H9 (cell line): ENCODE results near the gene CUBN. TPM values are rescaled to one million over a fixed set of nuclear protein-coding genes. Genes with fewer than 3 reads are reported as not detected.

Experiments
- DNase-seq: peaks from one replicate; pipeline ENCODE4 v3.0.0-alpha.2; 2017
- H2AFZ ChIP-seq: one replicate; pipeline ENCODE4 v1.6.1; 2013; ENCODE audit warnings: mild to moderate bottlenecking, low read length, control low read depth, moderate library complexity
- H2AK5ac ChIP-seq: 2 replicates; pipeline ENCODE4 v1.6.1; 2013; ENCODE audit warnings: low read length, control low read depth, mixed read lengths; ENCODE audit not compliant: insufficient read length
- H2BK120ac ChIP-seq: one replicate; pipeline ENCODE4 v1.6.1; 2013; ENCODE audit warnings: low read depth, mild to moderate bottlenecking, low read length, control low read depth, inconsistent platforms; ENCODE audit not compliant: poor library complexity, severe bottlenecking
- H2BK12ac ChIP-seq: 2 replicates; pipeline ENCODE4 v1.6.1; 2013; ENCODE audit warnings: low read length, control low read depth, mixed read lengths, low read depth; ENCODE audit not compliant: insufficient read length
- H2BK15ac ChIP-seq: 2 replicates; pipeline ENCODE4 v1.6.1; 2013; ENCODE audit warnings: low read depth, low read length, control low read depth
- H2BK20ac ChIP-seq: one replicate; pipeline ENCODE4 v1.6.1; 2013; ENCODE audit warnings: low read depth, mild to moderate bottlenecking, low read length, control low read depth, inconsistent platforms; ENCODE audit not compliant: poor library complexity, severe bottlenecking
- H2BK5ac ChIP-seq: 2 replicates; pipeline ENCODE4 v1.6.1; 2013; ENCODE audit warnings: low read length, control low read depth, mixed read lengths; ENCODE audit not compliant: insufficient read length
- H3K14ac ChIP-seq: 2 replicates; pipeline ENCODE4 v1.6.1; 2013; ENCODE audit warnings: low read length, control low read depth; ENCODE audit not compliant: insufficient read depth
- H3K18ac ChIP-seq: 2 replicates; pipeline ENCODE4 v1.6.1; 2013; ENCODE audit warnings: low read depth, mild to moderate bottlenecking, mixed read lengths, low read length, control low read depth; ENCODE audit not compliant: insufficient read length
- H3K23ac ChIP-seq: 2 replicates; pipeline ENCODE4 v1.6.1; 2013; ENCODE audit warnings: low read length, control low read depth, mixed read lengths, low read depth; ENCODE audit not compliant: insufficient read length
- H3K23me2 ChIP-seq: 2 replicates; pipeline ENCODE4 v1.6.1; 2013; ENCODE audit warnings: low read depth, mild to moderate bottlenecking, mixed read lengths, low read length, control low read depth; ENCODE audit not compliant: insufficient read length, poor library complexity, severe bottlenecking
- H3K27ac ChIP-seq: 2 replicates; pipeline ENCODE4 v1.5.1; 2013; ENCODE audit warnings: low read length, control low read depth, mixed read lengths, low read depth; ENCODE audit not compliant: insufficient read length
- H3K27me3 ChIP-seq: 2 replicates; pipeline ENCODE4 v1.6.1; 2013; ENCODE audit warnings: low read length, control low read depth, inconsistent platforms; ENCODE audit not compliant: insufficient read depth
- H3K4ac ChIP-seq: 2 replicates; pipeline ENCODE4 v1.6.1; 2013; ENCODE audit warnings: low read depth, mild to moderate bottlenecking, control low read depth, inconsistent platforms, low read length, moderate library complexity
- H3K4me1 ChIP-seq: 2 replicates; pipeline ENCODE4 v1.6.1; 2013; ENCODE audit warnings: low read length, control low read depth, inconsistent platforms; ENCODE audit not compliant: insufficient read depth
- H3K4me2 ChIP-seq: 2 replicates; pipeline ENCODE4 v1.6.1; 2013; ENCODE audit warnings: low read length, control low read depth, mixed read lengths; ENCODE audit not compliant: insufficient read length, insufficient read depth
- H3K56ac ChIP-seq: 2 replicates; pipeline ENCODE4 v1.6.1; 2013; ENCODE audit warnings: low read depth, mild to moderate bottlenecking, mixed read lengths, low read length, control low read depth; ENCODE audit not compliant: insufficient read length
- H3K79me1 ChIP-seq: 2 replicates; pipeline ENCODE4 v1.6.1; 2013; ENCODE audit warnings: low read depth, mild to moderate bottlenecking, moderate library complexity, low read length, control low read depth, inconsistent platforms; ENCODE audit not compliant: insufficient read depth, poor library complexity, severe bottlenecking
- H3K79me2 ChIP-seq: 2 replicates; pipeline ENCODE4 v1.6.1; 2013; ENCODE audit warnings: low read length, control low read depth, inconsistent platforms; ENCODE audit not compliant: insufficient read depth
- H3K9ac ChIP-seq: 2 replicates; pipeline ENCODE4 v1.6.1; 2013; ENCODE audit warnings: low read length, control low read depth, mixed read lengths; ENCODE audit not compliant: insufficient read length; ENCODE audit errors: extremely low read depth
- H3K9me3 ChIP-seq: one replicate; pipeline ENCODE4 v1.6.1; 2013; ENCODE audit warnings: low read depth, low read length, inconsistent platforms; ENCODE audit not compliant: control insufficient read depth
- H3T11ph ChIP-seq: one replicate; pipeline ENCODE4 v1.6.1; 2013; ENCODE audit warnings: mild to moderate bottlenecking, low read length, control low read depth, inconsistent platforms
- H4K20me1 ChIP-seq: one replicate; pipeline ENCODE4 v1.6.1; 2013; ENCODE audit not compliant: control insufficient read depth, insufficient read length, insufficient read depth
- H4K5ac ChIP-seq: 2 replicates; pipeline ENCODE4 v1.6.1; 2013; ENCODE audit warnings: low read depth, mild to moderate bottlenecking, mixed read lengths, low read length, control low read depth; ENCODE audit not compliant: insufficient read length
- H4K8ac ChIP-seq: replicated peaks from 2 replicates; pipeline ENCODE4 v1.6.1; 2013; ENCODE audit warnings: low read length, control low read depth, mixed read lengths, low read depth; ENCODE audit not compliant: insufficient read length
- H4K91ac ChIP-seq: 2 replicates; pipeline ENCODE4 v1.6.1; 2013; ENCODE audit warnings: low read depth, mild to moderate bottlenecking, moderate library complexity, mixed read lengths, low read length, control low read depth; ENCODE audit not compliant: insufficient read length
- H3K27ac Mint-ChIP-seq, 3 experiments: 2 replicates in 2 of 3; 3 replicates in 1 of 3; pipeline ENCODE4 v1.8.0; 2020 to 2021; ENCODE audit warnings: mixed read lengths in 3 of 3, mild to moderate bottlenecking in 1 of 3, moderate library complexity in 1 of 3
- H3K27me3 Mint-ChIP-seq: 2 replicates; pipeline ENCODE4 v1.8.0; 2021; ENCODE audit warnings: low read depth, mild to moderate bottlenecking, moderate library complexity, mixed read lengths
- H3K36me3 Mint-ChIP-seq, 3 experiments: 2 replicates in 2 of 3; 3 replicates in 1 of 3; pipeline ENCODE4 v1.8.0; 2020 to 2021; ENCODE audit warnings: low read depth in 3 of 3, mixed read lengths in 3 of 3; ENCODE audit not compliant: insufficient read depth in 1 of 3
- H3K4me1 Mint-ChIP-seq, 2 experiments: 2 replicates each; pipeline ENCODE4 v1.8.0; 2020; ENCODE audit warnings: mixed read lengths in 2 of 2
- H3K4me3 Mint-ChIP-seq, 2 experiments: 2 replicates in 1 of 2; 3 replicates in 1 of 2; pipeline ENCODE4 v1.8.0; 2020 to 2021; ENCODE audit warnings: mild to moderate bottlenecking in 2 of 2, mixed read lengths in 2 of 2, moderate library complexity in 1 of 2
- H3K9me3 Mint-ChIP-seq, 2 experiments: 2 replicates in 1 of 2; 3 replicates in 1 of 2; pipeline ENCODE4 v1.8.0; 2020; ENCODE audit warnings: mild to moderate bottlenecking in 2 of 2, mixed read lengths in 2 of 2, moderate library complexity in 1 of 2
- WGBS: extraction: QIAGEN DNeasy Blood & Tissue Kit; methylation state at CpG from one replicate; pipeline ENCODE4 v1.1.7; 2013; ENCODE audit warnings: missing lambda C conversion rate, low lambda C conversion rate, mixed read lengths; ENCODE audit not compliant: insufficient read length; ENCODE audit errors: extremely low coverage; 5-methylcytosine and 5-hydroxymethylcytosine counted together
- total RNA-seq: library from RNA; stranded (reverse); gene quantifications from 2 replicates; pipeline ENCODE4 v1.2.1, GENCODE V29; 2021
- TF ChIP-seq, protein P1 (sequence below): fragments of 200-600 bp; sonication (generic); conservative IDR thresholded peaks from 3 replicates; pipeline ENCODE4 v1.8.0; 2021; ENCODE audit warnings: antibody characterized with exemption, mild to moderate bottlenecking

The CUBN gene
- total RNA-seq, 1 experiment from 2014 or later, result 0.26 TPM

DNA sequence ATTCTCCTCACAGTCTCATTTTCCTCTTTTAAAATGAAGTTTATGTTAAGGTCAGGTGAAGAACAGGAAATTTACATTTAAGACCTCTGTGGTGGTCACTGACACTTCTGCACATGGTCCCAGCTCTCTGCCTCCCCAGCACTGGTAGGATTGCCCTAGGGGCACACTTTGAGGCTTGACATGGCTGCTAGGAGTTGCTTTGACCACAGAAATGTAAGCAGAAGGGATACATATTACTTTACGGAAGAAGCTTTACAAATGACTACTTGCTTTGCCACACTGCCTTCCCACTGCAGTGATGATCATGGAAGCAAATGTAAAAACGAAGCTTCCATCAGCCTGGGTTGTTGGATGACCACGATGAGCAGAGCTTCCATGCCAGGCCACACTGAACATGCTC, 259.3 kb downstream of the CUBN start:
- H2BK12ac ChIP-seq, result no peak overlapping the region
- H3K4me1 Mint-ChIP-seq, result peaks cover 32 to 33% of the 10 kb centered on the region in 2 experiments
- no CpG with 5 or more reads among the region's 3 CpGs for WGBS
- no peak overlapping the region for H2AK5ac ChIP-seq
- no peak overlapping the region for H4K5ac ChIP-seq
- H3K79me1 ChIP-seq, result no peaks in the 10 kb centered on the region
- H2BK5ac ChIP-seq, result no peak overlapping the region
- H3K14ac ChIP-seq, result no peak overlapping the region
- no peaks in the 10 kb centered on the region for H3K9me3 ChIP-seq
- no peak overlapping the region for H2BK20ac ChIP-seq
- H4K8ac ChIP-seq, result no peak overlapping the region
- H3K4me2 ChIP-seq, result no peak overlapping the region
- no peaks in the 10 kb centered on the region for H3K9me3 Mint-ChIP-seq
- no peak for DNase-seq
- TF ChIP-seq, protein P1, sequence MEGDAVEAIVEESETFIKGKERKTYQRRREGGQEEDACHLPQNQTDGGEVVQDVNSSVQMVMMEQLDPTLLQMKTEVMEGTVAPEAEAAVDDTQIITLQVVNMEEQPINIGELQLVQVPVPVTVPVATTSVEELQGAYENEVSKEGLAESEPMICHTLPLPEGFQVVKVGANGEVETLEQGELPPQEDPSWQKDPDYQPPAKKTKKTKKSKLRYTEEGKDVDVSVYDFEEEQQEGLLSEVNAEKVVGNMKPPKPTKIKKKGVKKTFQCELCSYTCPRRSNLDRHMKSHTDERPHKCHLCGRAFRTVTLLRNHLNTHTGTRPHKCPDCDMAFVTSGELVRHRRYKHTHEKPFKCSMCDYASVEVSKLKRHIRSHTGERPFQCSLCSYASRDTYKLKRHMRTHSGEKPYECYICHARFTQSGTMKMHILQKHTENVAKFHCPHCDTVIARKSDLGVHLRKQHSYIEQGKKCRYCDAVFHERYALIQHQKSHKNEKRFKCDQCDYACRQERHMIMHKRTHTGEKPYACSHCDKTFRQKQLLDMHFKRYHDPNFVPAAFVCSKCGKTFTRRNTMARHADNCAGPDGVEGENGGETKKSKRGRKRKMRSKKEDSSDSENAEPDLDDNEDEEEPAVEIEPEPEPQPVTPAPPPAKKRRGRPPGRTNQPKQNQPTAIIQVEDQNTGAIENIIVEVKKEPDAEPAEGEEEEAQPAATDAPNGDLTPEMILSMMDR, result no peak
- H4K91ac ChIP-seq, result no peak overlapping the region
- no peak overlapping the region for H2BK120ac ChIP-seq
- no peak overlapping the region for H3K23ac ChIP-seq
- H3K4ac ChIP-seq, result no peak overlapping the region
- H3K18ac ChIP-seq, result no peak overlapping the region
- no peak overlapping the region for H3K56ac ChIP-seq
- no peak overlapping the region for H3K27ac ChIP-seq
- no peak overlapping the region for H3K4me3 Mint-ChIP-seq
- no peaks in the 10 kb centered on the region for H3K79me2 ChIP-seq
- no peak overlapping the region for H2BK15ac ChIP-seq
- no peaks in the 10 kb centered on the region for H3K27me3 ChIP-seq
- H3T11ph ChIP-seq, result no peak overlapping the region
- no peaks in the 10 kb centered on the region for H4K20me1 ChIP-seq
- H3K36me3 Mint-ChIP-seq, result no peaks in the 10 kb centered on the region
- no peak overlapping the region for H2AFZ ChIP-seq
- H3K27ac Mint-ChIP-seq, result no peak overlapping the region
- H3K27me3 Mint-ChIP-seq, result peaks cover 2% of the 10 kb centered on the region; the same call in 1 of the 2 replicates
- H3K9ac ChIP-seq, result no peak overlapping the region
- H3K4me1 ChIP-seq, result peaks cover 10% of the 10 kb centered on the region
- H3K23me2 ChIP-seq, result no peaks in the 10 kb centered on the region
